Activated naive CD4-positive, alpha-beta T cell treated with Interleukin-2 at 50 U/mL for 16 hours (primary cell): ENCODE results near the gene ZNF148.

Source experiments
- DNase-seq: peaks from one replicate; pipeline ENCODE4 v3.0.0-alpha.2; 2020

Gene ZNF148

GRCh38 chr3:125267460-125267859, 107.7 kb downstream of the ZNF148 start:
- no peak for DNase-seq

- no peak for DNase-seq
These were observed 108.2 kb downstream of the ZNF148 start for GRCh38 chr3:125266971-125267370.

DNA sequence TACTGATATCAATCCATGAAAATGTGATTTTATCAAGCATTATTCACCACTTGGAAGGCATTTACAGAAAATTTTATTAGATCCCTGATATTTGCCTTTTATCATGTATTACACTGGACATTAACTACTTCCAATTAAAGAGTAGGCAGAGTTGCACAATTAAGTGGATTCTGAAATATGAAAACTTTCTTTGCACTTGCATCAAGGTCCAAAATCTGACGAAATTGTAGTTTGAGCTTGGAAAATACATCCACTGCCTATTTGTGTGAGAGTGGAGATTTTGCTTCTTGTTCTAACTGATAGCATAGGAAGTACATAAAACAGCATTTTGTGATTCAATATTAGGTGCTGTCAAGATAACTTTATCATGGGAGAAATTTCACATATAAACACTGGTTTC, 113.0 kb downstream of the ZNF148 start:
- DNase-seq, result no peak

- DNase-seq, result no peak
These were observed 114.1 kb downstream of the ZNF148 start for GRCh38 chr3:125261031-125261430.

- DNase-seq, result no peak
These were observed 115.0 kb downstream of the ZNF148 start for GRCh38 chr3:125260158-125260557.

- no peak for DNase-seq
These were observed 117.6 kb downstream of the ZNF148 start for GRCh38 chr3:125257536-125257935.

GRCh38 chr3:125256675-125257074, 118.5 kb downstream of the ZNF148 start:
- no peak for DNase-seq

- DNase-seq, result no peak
These were observed 124.2 kb downstream of the ZNF148 start for GRCh38 chr3:125250973-125251372.

GRCh38 chr3:125246237-125246636, 128.9 kb downstream of the ZNF148 start:
- no peak for DNase-seq

DNA sequence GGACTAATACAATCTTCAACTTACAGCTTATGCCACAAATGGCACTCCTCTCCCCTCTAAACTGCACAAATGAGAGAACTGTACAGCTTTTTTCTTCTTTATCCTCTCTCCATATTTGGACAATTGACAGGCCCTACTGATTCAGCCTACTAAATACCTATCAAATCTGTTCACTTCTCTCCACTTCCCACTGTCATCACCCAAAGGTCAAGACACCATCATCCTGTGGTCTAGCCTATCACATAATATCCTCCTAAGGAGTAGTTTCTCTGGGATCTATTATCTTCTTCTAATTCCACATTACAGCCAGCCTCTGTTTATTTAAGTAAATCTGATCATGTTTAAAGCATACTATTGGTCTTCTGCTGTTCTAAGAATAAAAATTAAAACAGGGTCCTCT, 129.6 kb downstream of the ZNF148 start:
- DNase-seq, result no peak

DNA sequence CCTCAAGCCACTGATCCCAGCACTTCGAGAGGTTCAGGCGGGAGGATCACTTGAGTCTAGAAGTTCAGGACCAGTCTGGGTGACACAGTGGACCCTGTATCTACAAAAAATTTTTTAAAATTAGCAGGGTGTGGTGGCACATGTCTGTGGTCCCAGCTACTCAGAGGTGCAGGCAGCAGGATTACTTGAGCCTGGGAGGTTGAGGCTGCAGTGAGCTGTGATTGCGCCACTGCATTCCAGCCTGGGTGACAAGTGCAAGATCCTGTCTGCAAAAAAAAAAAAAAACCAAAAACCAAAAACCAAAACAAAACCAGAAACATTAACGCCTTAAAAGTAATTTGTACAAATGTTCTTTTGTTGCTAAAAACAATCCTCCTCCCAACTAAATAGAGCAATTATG, 134.6 kb downstream of the ZNF148 start:
- no peak for DNase-seq

DNA sequence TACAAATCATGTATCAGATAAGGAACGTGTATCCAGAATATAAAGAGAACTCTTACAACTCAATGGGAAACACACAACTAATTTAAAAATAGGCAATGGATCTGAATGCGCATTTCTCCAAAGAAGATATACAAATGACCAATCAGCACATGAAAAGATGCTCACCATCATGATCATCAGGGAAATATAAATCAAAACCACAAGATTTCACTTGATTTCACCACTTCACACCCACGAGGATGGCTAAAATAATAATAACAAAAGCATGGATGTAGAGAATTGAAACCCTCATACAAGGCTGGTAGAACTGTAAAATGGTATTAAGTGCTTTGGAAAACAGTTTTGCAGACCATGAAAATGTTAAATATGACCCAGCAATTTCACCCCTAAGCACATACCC, 135.9 kb downstream of the ZNF148 start:
- DNase-seq, result no peak

- no peak for DNase-seq
These were observed 136.4 kb downstream of the ZNF148 start for GRCh38 chr3:125238759-125239158.

DNA sequence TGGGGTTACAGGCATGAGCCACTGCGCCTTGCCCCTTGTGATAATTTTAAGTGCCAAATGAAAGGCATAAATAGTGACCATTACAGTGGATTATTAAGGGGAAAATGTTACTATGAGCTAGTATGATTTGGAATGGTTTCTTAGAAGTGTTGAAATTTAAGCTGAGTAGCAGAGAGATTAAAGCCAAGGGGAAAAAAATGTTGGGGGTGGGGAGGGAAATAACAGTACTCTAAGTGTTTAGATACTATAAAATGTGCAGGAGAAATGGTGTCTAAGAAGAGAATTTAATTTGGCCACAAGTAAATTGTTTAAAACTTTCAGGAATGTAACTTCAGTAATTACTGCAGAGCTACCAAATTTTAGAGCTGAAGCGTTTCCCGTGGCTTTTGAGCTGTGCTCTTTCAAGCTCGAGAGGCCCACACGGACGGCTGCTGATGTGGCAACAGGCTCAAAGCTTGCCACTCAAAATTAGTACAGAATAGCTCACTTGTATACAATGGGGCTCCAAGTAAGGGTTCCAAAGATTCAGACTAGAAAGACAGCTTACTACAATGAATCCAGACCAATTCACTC, 138.7 kb downstream of the ZNF148 start:
- no peak for DNase-seq

DNA sequence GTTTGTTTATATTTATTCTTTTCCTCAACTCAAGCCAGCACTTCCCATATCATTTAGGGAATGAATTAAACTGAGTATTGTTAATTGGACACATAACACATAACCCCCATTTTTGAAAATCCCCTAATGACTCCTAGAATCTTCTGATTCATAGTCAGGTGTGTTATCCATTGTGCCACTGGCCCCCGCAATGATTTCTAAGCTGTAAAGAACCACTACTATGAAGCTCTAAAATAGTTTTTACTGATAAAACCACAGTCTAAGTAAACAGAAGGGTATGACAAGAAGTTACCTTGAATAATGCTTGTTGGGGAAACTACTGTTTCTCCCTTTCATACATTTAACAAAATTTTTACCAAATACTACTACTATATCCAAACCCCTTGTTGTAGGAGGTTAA, 140.3 kb downstream of the ZNF148 start:
- DNase-seq, result no peak

- DNase-seq, result no peak
These were observed 142.7 kb downstream of the ZNF148 start for GRCh38 chr3:125232401-125232800.

DNA sequence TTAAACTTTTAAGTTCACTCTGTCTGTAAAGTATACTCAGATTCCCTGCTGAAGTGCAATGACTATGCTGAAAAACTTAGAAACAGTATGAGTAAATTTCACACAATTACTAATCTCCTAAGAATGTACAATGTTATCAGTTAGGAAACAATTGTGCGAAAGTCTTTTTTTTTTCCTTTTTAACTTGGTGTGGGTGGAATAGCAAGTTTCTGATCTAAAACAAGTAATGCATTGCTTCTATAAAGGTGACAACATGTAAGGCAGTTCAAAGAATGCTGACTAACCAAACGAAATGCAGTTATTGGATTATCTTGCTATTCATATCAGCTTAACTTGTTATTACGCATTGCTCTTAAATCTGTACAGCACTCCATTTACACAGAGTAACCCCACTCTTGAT, 143.2 kb downstream of the ZNF148 start:
- no peak for DNase-seq

DNA sequence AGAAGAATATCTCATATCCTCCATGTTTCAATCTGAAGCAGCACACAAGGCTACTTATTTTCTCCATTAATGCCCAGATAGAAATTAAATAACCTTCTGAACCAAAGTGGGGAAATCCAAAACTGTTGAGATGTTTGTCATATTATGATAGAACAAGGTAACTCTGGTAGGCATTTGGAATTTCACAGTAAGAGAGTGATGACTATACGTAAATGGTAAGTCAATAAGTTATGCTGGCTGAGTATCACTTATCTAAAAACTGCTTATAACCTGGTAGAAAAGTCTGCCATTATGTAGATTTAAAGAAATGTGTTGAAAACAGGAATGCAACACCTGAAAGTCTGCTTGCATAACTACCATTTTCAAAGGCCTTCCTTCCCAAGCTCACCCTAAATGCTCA, 145.4 kb downstream of the ZNF148 start:
- DNase-seq, result no peak

DNA sequence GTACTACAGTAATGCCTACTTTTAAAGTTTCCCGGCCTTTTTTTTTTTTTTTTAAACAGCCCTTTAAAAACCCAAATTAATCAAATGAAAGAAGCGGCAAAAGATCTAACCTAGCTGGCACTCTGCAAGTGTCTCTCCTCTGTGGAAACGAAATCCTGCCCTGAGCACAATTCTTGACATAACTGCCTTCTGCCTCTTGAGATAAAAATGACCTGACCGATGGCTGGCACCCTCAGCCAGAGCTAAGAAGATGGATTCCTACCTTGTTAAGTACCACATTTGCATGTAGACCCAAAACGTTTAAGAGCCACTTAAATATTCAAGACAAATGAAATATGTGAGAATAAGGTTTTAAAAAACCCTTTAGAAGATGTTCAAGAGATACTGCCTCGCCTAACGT, 146.0 kb downstream of the ZNF148 start:
- DNase-seq, result no peak

DNA sequence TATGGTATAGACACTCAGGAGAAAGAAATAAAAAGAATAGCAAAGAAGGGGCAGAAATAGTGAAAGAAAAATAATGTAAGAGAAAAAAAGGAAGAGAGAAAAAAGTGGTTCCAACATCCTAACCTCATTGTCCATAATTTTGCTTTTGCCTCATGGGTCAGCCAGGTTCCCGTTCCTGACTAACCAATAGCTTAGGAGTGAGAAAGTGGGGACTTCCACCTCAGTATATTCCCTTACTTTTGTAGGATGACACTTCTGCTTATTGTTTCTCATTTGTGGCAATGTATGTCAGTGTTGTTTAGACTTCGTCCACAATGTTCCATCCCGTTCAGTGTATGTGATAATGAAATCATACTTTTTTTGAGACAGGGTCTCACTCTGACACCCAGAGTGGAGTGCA, 153.3 kb downstream of the ZNF148 start:
- DNase-seq, result no peak

- no peak for DNase-seq
These were observed 154.2 kb downstream of the ZNF148 start for GRCh38 chr3:125220727-125221429.

DNA sequence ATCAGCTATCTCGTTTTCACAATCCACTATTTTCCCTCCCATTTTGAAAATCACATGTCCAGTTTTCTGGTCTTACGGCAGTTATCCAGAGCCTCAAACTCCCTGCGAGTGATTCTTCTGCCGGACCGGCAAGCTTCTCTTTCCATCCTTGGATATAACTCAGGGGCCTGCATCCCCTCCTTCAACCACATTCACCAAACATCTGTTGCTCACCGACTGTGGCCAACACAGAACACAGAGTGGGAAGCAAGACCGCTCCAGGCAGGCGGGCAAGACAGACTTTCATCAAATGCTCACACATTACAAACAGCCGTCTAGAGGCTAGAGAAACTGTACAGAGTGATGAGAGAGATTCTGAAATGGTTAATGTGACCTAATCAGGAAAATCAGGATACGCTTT, 154.9 kb downstream of the ZNF148 start:
- no peak for DNase-seq

DNA sequence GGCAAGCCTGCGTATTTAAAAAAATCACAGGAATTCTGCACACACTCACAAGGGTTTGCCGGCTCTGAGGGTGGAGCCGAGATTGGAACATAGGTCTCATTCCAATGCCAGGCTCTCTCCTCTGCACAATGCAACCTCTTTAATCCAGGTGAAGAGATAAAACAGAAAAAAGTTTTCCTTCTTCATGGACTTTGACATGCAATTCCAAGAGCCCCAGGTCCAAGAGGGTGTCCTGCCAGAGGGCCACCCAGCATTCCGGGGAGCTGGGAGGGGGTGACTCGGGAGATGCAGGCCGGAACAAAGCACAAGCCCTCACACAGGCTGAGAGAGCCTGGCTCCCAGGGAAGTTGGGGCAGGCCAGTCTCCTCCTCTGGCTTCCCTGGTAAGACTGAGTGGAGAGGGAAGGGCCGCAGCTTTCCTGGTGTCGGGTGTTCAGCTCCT, 155.8 kb downstream of the ZNF148 start:
- DNase-seq, result no peak

- no peak for DNase-seq
These were observed 160.4 kb downstream of the ZNF148 start for GRCh38 chr3:125214738-125215137.

DNA sequence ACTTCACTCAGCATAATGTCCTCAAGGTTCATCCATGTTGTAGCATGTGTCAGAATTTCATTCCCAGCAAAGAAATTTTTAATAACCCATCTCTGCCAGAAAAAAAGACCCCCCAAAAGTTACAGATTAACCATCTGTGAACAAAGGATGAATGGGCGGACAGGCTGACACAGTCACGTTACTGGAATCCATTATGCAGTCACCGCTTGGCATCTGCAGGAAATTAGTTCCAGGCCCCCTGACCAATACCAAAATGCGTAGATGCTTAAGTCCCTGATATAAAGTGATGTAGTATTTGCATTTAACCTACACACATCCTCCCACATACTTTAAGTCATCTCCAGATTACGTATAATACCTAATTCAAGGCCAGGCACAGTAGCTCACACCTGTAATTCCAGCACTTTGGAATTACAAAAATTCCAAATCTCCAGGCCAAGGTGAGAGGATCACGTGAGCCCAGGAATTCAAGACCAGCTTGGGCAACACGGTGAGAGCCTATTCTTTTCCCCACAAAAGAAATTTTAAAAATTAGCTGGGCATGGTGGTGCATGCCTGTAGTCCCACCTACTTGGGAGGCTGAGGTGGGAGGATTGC, 161.1 kb downstream of the ZNF148 start:
- DNase-seq, result no peak
